ENCODE data around the gene DEFB114.

Gene DEFB114, protein sequence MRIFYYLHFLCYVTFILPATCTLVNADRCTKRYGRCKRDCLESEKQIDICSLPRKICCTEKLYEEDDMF

DNA sequence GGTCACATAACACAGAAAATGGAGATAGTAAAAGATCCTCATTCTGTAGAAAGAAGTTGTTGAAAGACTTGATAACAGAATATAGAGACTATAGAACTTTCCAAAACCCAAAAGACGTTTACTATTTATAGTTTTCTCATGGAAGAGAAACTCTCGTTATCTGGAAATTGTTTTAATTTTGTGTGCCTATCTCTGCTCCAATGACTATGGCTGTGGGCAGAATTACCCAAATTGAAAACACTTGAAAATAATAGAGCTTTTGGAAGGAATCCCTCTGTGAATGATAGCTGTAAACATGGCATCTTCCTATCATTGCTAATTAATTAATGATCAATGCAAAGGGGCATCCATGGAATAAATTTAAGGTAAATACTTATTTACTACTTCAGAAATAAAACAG, at the start of gene DEFB114:
Gene DEFB114 (minus strand): TSS at position 101 of the 400 bp plus-strand sequence. CDS start 59 bp downstream, at position 42.
- no peak for DNase-seq
- Mint-ChIP-seq H3K4me1 (ENCODE audit: low read depth) (no peaks in the 10 kb centered on the region), H3K27me3 (no peaks in the 10 kb centered on the region), H3K4me3 (no peak within 1 kb of the TSS), H3K9me3 (peaks cover 3% of the 10 kb centered on the region), H3K36me3 (ENCODE audit: low read depth) (no peaks in the 10 kb centered on the region), H3K27ac (no peak within 1 kb of the TSS)

DNA sequence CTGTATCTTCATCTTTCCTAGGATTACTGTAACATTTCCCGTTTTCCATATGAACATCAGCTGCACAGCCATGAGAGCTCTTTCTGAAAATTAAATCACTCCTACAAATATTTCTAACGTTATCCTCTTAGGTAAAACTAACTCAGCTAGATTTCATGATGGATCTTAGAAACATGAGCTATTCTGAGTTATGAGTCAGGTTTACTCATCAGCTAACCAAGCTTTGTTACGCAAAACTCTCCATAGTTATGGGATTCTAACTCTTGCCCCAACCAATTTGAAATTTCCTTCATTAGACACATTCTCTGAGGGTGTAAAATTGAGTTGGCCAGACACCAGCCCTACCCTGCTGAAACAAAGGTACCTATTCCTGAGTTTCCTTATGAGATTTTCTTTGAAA, 43.9 kb upstream of the DEFB114 start:
- Mint-ChIP-seq H3K4me1 (ENCODE audit: low read depth) (no peaks in the 10 kb centered on the region), H3K27me3 (no peaks in the 10 kb centered on the region), H3K4me3 (no peak overlapping the region), H3K9me3 (peaks cover 3% of the 10 kb centered on the region), H3K27ac (no peak overlapping the region), H3K36me3 (ENCODE audit: low read depth) (no peaks in the 10 kb centered on the region)
- DNase-seq, result no peak

DNA sequence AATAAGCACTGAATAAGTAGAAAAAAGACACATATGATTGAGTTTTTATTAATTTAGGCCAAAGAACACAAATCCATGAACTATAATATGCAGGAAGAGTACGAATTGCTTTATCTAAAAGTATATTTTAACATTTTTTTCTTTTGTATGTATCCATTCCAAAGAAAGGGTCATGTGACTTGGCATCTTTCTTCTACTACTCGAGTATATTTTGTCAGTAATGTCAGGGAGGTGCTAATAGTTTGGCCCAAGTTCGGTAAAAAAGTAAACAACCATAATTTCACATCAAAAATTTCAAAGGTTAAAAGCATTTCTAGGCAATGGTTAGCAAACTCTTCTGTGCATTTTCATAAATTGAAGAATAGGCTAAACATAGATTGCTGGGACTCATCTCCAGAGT, 39.2 kb upstream of the DEFB114 start:
- no peak for DNase-seq
- Mint-ChIP-seq H3K36me3 (ENCODE audit: low read depth) (no peaks in the 10 kb centered on the region), H3K9me3 (peaks cover 3% of the 10 kb centered on the region), H3K27ac (no peak overlapping the region), H3K4me3 (no peak overlapping the region), H3K27me3 (no peaks in the 10 kb centered on the region), H3K4me1 (ENCODE audit: low read depth) (no peaks in the 10 kb centered on the region)

DNA sequence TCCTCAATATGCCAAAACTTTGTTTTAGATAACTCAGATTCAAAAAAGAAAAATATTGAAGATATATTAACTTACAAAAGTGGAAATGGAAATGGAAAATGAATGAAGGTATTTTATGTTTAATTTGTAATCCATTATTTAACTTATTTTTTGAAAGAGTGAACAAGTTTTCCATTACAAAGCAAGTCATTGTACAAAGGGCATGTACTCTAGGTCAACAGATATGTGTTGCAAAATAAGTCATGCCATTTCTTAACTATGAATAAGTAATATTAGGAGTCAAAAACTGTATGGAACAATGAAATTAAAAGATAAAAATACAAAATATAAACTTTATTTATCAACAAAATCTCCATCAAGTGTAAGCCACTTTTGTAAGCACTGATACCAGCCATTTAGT, 31.3 kb upstream of the DEFB114 start:
- H3K4me1 Mint-ChIP-seq (ENCODE audit: low read depth), result no peaks in the 10 kb centered on the region
- H3K36me3 Mint-ChIP-seq (ENCODE audit: low read depth), result no peaks in the 10 kb centered on the region
- no peak for DNase-seq
- no peak overlapping the region for H3K27ac Mint-ChIP-seq
- H3K9me3 Mint-ChIP-seq, result peaks cover 2% of the 10 kb centered on the region
- H3K4me3 Mint-ChIP-seq, result no peak overlapping the region
- no peaks in the 10 kb centered on the region for H3K27me3 Mint-ChIP-seq

DNA sequence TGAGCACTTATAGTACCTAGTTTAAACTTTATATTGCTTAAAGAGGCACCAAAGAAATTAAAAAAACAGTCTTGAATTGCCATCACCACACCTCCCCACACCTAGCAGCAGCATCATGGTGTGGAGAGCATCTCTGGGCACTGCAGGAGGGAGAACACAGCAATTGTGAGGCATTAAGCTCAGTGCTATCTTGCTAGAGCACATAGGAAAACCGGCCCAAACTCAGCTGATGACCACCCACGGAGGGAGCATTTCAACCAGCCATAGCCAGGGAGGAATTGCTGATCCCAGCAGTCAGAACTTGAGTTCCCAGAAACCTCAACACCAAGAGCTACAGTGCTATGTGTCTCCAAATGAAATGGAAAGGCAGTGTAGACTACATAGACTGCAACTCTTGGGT, 24.9 kb upstream of the DEFB114 start:
- Mint-ChIP-seq H3K36me3 (ENCODE audit: low read depth) (no peaks in the 10 kb centered on the region), H3K27me3 (no peaks in the 10 kb centered on the region), H3K4me1 (ENCODE audit: low read depth) (no peaks in the 10 kb centered on the region), H3K27ac (no peak overlapping the region), H3K4me3 (no peak overlapping the region), H3K9me3 (no peaks in the 10 kb centered on the region)
- DNase-seq, result no peak

DNA sequence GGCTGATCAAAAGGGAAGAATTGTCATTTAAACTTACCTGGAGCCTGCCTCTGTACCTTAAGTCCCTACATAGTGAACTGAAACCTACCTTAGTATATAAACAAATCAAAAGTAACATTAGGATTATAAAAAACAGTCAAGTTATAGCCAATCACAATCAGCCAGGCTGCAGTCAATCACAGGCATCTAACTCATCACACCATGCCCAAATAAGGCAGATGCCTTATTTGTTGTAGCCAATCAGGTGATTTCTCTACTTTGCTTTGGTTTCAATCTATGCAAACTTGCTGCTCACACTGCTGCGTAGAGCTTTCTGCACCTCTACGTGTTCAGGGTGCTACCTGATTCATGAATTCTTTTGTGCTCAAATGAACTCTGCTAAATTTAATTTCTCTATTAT, 23.8 kb upstream of the DEFB114 start:
- DNase-seq, result no peak
- H3K4me3 Mint-ChIP-seq, result no peak overlapping the region
- no peaks in the 10 kb centered on the region for H3K9me3 Mint-ChIP-seq
- no peak overlapping the region for H3K27ac Mint-ChIP-seq
- no peaks in the 10 kb centered on the region for H3K36me3 Mint-ChIP-seq (ENCODE audit: low read depth)
- H3K4me1 Mint-ChIP-seq (ENCODE audit: low read depth), result no peaks in the 10 kb centered on the region
- no peaks in the 10 kb centered on the region for H3K27me3 Mint-ChIP-seq

DNA sequence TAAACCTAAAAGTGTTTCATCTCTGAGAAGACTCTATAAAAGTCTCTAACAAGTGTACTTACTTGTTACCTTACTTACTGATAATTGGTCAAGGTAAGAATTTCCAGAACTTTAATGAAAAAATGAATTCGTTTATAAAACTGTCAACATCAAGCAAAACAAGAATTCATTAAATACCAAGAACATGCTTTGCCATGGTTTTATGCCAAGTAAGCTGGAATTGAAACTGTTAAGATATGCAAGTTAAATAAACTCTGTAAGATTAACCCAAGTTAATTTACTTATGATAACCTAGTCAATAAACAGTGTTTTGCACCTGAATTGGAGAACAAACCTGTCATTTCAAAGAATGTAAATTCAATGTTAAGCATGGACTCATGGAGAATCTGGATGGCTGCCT, 22.6 kb upstream of the DEFB114 start:
- Mint-ChIP-seq H3K4me1 (ENCODE audit: low read depth) (no peaks in the 10 kb centered on the region), H3K9me3 (no peaks in the 10 kb centered on the region), H3K36me3 (ENCODE audit: low read depth) (no peaks in the 10 kb centered on the region), H3K27me3 (no peaks in the 10 kb centered on the region), H3K27ac (no peak overlapping the region), H3K4me3 (no peak overlapping the region)
- no peak for DNase-seq

DNA sequence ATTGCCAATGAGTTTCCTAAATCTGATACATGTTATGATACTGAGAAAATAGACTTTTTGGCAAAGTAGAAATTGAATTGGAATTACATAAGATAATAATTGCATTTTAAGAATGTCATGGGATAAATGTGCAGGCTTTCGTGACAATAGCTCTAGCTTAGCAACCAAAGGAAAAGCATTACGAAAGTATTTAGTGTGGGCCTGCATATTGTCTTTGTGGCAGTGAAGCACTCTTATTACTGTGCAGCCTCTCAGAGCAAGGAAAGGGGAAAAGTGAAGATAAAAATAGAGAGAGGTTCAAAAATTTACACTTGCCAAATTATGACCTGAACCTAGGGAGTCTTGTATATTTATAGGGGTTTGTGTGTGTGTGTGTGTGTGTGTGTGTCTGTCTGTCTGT, 18.1 kb upstream of the DEFB114 start:
- no peak for DNase-seq
- no peak overlapping the region for H3K27ac Mint-ChIP-seq
- H3K4me3 Mint-ChIP-seq, result no peak overlapping the region
- H3K9me3 Mint-ChIP-seq, result no peaks in the 10 kb centered on the region
- H3K4me1 Mint-ChIP-seq (ENCODE audit: low read depth), result peaks cover 7% of the 10 kb centered on the region
- no peaks in the 10 kb centered on the region for H3K36me3 Mint-ChIP-seq (ENCODE audit: low read depth)
- no peaks in the 10 kb centered on the region for H3K27me3 Mint-ChIP-seq

DNA sequence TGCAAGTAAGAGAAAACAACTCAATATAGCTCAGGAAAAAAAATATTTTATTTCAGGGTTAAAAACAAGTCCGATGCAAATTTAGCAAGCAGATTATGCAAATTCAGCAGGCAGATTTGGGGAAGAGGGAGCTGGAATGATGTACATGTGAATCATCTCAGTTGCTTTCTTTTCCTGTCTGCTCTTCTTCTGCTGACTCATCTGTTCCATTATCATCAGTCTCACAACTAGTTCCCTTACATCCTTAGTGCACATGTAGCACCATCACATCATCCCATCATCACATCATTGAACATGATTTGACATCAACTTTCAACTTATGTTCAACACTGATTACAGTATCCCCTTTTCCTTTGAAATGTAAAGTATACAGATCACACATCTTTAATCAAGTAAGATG, 16.9 kb upstream of the DEFB114 start:
- Mint-ChIP-seq H3K27me3 (no peaks in the 10 kb centered on the region), H3K4me3 (no peak overlapping the region), H3K36me3 (ENCODE audit: low read depth) (no peaks in the 10 kb centered on the region), H3K4me1 (ENCODE audit: low read depth) (peaks cover 7% of the 10 kb centered on the region), H3K27ac (no peak overlapping the region), H3K9me3 (no peaks in the 10 kb centered on the region)
- no peak for DNase-seq

DNA sequence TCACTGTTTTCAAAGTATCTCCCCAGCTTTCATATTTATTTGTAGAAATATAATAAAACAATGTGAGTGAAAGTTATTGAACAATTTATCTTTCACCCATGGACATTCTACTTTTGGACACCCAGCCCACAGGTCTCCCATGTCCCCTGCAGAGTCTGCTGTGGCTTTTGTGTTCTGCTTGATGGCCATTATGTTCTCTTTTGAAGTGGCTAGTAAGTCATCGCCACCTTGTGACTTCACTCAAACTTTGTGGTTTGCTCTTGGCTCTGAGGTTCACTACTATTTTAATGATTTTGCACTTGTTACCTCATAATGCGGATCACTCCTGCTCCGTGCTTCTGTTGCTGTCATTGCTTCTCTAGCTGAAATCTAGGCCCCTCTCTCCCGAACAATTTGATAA, 15.6 kb upstream of the DEFB114 start:
- Mint-ChIP-seq H3K27ac (no peak overlapping the region), H3K27me3 (no peaks in the 10 kb centered on the region), H3K9me3 (no peaks in the 10 kb centered on the region), H3K36me3 (ENCODE audit: low read depth) (no peaks in the 10 kb centered on the region), H3K4me3 (no peak overlapping the region), H3K4me1 (ENCODE audit: low read depth) (peaks cover 7% of the 10 kb centered on the region)
- no peak for DNase-seq

DNA sequence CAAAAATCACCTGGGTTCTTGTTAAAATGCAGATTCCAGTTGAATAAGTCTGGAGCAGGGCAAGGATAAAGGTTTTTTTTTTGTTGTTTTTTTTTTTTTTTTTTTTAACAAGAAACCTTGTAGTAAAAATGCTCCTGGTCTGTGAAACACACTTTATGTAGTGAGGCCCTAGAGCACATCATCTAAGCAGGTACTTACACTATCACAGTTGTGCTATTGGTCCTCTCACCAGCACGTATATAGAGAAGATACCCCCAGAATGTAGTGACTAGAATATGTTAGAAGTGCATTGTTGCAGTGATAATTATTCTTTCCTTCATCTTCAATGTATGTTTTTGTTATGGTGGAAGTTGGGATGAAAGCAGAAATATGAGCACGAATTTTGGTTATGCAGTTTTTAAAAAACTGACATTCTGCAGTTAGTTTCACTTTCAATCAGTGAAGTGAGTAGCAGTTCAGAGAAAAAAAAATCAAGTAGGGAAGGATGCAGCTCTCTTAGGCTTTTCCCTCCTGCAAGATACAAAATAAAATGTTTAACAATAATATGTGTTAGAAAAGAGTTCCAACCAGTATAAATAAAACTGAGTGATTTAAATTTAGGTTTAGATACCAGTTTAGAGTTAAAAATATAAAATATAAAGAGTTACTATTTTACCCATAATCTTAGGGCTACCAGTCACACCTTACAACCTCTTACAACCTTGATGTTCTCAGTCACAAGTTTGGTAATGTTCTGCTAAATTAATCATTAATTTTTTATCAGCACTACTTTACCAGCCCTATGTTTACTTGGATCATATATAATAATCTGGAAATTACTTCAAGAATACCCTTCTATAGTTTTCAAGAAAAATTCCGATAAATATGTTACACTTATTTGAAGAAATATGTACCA, 14.6 kb upstream of the DEFB114 start:
- DNase-seq, result no peak
- Mint-ChIP-seq H3K36me3 (ENCODE audit: low read depth) (no peaks in the 10 kb centered on the region), H3K4me3 (no peak overlapping the region), H3K27ac (no peak overlapping the region), H3K4me1 (ENCODE audit: low read depth) (peaks cover 7% of the 10 kb centered on the region), H3K27me3 (no peaks in the 10 kb centered on the region), H3K9me3 (no peaks in the 10 kb centered on the region)

DNA sequence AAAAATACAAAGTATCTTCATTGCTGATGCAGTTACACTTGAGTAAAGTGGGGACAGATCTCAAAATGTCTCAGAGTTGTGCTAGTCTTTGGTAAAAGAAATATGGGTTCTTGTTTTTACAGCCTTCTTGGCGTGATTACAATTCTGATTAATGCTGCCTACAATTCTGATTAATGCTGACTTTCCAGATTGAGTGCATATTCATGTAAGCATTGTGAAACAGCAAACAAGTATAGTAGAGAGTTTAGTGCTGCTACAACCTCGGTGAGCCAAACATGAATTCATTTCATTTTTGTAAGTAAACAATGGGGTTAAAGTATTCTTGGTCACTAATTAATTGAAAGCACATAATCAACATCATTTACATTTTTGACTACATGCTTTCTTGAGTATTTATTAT, 5.6 kb upstream of the DEFB114 start, which contains the start of gene DEFB113:
Gene DEFB113 (minus strand): TSS at position 21 of the 400 bp plus-strand sequence. CDS start 0 bp downstream, at position 21.
- DNase-seq, result no peak
- H3K4me1 Mint-ChIP-seq (ENCODE audit: low read depth), result no peaks in the 10 kb centered on the region
- no peak within 1 kb of the TSS for H3K27ac Mint-ChIP-seq
- H3K9me3 Mint-ChIP-seq, result peaks cover 5% of the 10 kb centered on the region
- no peaks in the 10 kb centered on the region for H3K27me3 Mint-ChIP-seq
- H3K4me3 Mint-ChIP-seq, result no peak within 1 kb of the TSS
- H3K36me3 Mint-ChIP-seq (ENCODE audit: low read depth), result no peaks in the 10 kb centered on the region

DNA sequence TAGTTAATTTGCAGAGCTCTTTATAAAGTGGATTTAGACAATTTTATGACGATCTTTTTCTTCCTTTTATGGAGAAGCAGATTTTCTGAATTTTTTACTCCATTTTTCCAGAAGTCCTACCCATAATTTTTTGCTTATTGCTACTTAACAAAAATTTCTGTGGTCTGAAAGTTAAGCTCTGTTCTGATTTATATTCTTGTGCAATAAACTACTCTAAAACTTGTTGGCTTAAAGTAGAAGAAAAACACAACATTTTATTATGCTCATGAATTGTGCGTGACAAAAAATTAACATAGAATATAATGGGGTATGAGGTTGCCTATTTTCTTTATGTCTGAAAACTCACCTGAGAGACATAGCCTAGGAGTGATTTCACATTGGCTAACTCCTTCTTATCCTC, 2.9 kb upstream of the DEFB114 start:
- DNase-seq, result no peak
- Mint-ChIP-seq H3K4me3 (no peak overlapping the region), H3K9me3 (peaks cover 2% of the 10 kb centered on the region), H3K36me3 (ENCODE audit: low read depth) (no peaks in the 10 kb centered on the region), H3K27me3 (no peaks in the 10 kb centered on the region), H3K27ac (no peak overlapping the region), H3K4me1 (ENCODE audit: low read depth) (no peaks in the 10 kb centered on the region)

DNA sequence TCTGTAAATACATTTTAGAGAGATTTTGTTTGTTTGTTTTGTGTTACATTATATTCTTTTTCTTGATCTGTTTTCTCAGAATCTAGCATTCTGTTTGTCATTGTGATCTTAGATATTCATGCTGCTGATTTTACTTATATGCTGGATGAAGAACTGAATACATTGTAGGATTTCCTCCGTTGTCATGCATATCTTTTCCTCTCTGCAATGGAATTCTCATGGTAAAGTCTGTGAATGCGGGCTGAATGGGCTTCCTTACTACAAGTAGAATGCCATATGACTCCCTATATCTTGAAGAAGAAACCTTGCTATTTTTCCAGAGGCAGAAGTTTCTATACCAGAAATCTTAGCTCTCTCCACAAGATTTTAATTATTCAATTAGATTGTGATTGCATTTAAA, 2.4 kb upstream of the DEFB114 start:
- H3K4me3 Mint-ChIP-seq, result no peak overlapping the region
- H3K4me1 Mint-ChIP-seq (ENCODE audit: low read depth), result no peaks in the 10 kb centered on the region
- DNase-seq, result no peak
- peaks cover 2% of the 10 kb centered on the region for H3K9me3 Mint-ChIP-seq
- H3K36me3 Mint-ChIP-seq (ENCODE audit: low read depth), result no peaks in the 10 kb centered on the region
- no peak overlapping the region for H3K27ac Mint-ChIP-seq
- no peaks in the 10 kb centered on the region for H3K27me3 Mint-ChIP-seq

DNA sequence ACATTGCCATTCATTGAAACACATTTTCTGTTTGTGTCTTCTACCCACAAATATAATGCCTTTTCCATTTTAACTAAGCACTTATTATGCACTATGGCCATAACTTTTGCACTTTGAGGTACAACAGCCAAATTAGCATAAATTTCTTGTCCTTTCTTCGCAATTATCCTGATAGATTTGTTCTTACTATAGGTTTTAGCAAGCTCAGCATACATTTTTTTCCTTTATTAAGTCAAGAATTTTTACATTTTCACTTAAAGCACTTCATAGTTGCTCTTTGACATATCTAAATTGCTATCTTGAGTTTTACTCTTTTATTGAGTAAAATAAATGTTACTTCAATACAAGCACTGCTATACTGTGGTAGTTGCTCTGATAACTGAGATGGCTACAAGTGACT, 5.8 kb downstream of the DEFB114 start:
- no peak for DNase-seq
- Mint-ChIP-seq H3K4me1 (ENCODE audit: low read depth) (no peaks in the 10 kb centered on the region), H3K4me3 (no peak overlapping the region), H3K9me3 (peaks cover 5% of the 10 kb centered on the region), H3K36me3 (ENCODE audit: low read depth) (no peaks in the 10 kb centered on the region), H3K27me3 (no peaks in the 10 kb centered on the region), H3K27ac (no peak overlapping the region)

Measured in activated T-cell treated with anti-CD3 and anti-CD28 coated beads, Interleukin-2, amount 50 U/mL, for 24 hours (primary cell).